HCT116 (cell line): ENCODE results near the gene ALKBH4. TPM values are rescaled to one million over a fixed set of nuclear protein-coding genes. Genes with fewer than 3 reads are reported as not detected.

ENCODE experiments used
- ATAC-seq: fragments of 200-7000 bp; cut with Tn5 transposase; 2 replicates; pipeline ENCODE4 v1.9.1; 2020; ENCODE audit warnings: mild to moderate bottlenecking, moderate library complexity
- BruUV-seq: library from RNA; stranded (reverse); fragments of 400-500 nt; replicated peaks from 2 replicates; lab custom pipeline; 2021; lab: Mats Ljungman, UMichigan
- CTCF ChIA-PET: fragments of 300-600 bp; sonication (Branson Sonifier 250); formaldehyde crosslinking; loops from one replicate; lab custom pipeline; 2021; ENCODE audit warnings: antibody characterized with exemption; lab: Charles Lee
- POLR2A ChIA-PET: fragments of 300-600, 350-600 bp; sonication (Branson Sonifier 250); formaldehyde crosslinking; loops from one replicate; lab custom pipeline; 2021; ENCODE audit warnings: antibody characterized with exemption; lab: Charles Lee
- RAD21 ChIA-PET, 2 experiments: fragments of 300-600 bp; sonication (Branson Sonifier 250); formaldehyde crosslinking; loops; one replicate each; lab custom pipeline; 2023; ENCODE audit warnings: low total read pairs in 2 of 2; ENCODE audit not compliant: uncharacterized antibody in 2 of 2, unreplicated experiment in 2 of 2, low non-redundant PET in 1 of 2; lab: Charles Lee
- DNase-seq: peaks from one replicate; pipeline ENCODE4 v3.0.0-alpha.2; 2010; ENCODE audit warnings: low read depth, low spot score
- H2AFZ ChIP-seq: fragments of 200-600 bp; shearing (Covaris generic), sonication (generic); 2 replicates; pipeline ENCODE4 v1.6.1; 2017; ENCODE audit warnings: low read depth, mixed run types, mixed read lengths, antibody characterized with exemption, low read length; ENCODE audit not compliant: poor library complexity, severe bottlenecking
- H3K27ac ChIP-seq: 2 replicates; pipeline ENCODE4 v1.5.1; 2012; ENCODE audit warnings: low read depth, low read length
- H3K27me3 ChIP-seq: fragments of 200-600 bp; sonication (generic); 2 replicates; pipeline ENCODE4 v1.6.1; 2016; ENCODE audit warnings: mixed run types, low read length, mixed read lengths; ENCODE audit not compliant: insufficient read depth
- H3K36me3 ChIP-seq, 2 experiments: fragments of 200-500 bp in 1 of 2; fragments of 200-600 bp in 1 of 2; sonication (Bioruptor generic) in 1 of 2; sonication (generic) in 1 of 2; 2 replicates each; pipeline versions ENCODE4 v1.5.1 to v1.6.1; 2014 to 2016; ENCODE audit warnings: low read length in 2 of 2, inconsistent platforms in 1 of 2, mixed read lengths in 1 of 2, mixed run types in 1 of 2; ENCODE audit not compliant: insufficient read depth in 2 of 2, control insufficient read depth in 1 of 2
- H3K4me1 ChIP-seq, 2 experiments: fragments of 200-600 bp in 1 of 2; sonication (generic) in 1 of 2; 2 replicates each; pipeline versions ENCODE4 v1.5.1 to v1.6.1; 2012 to 2017; ENCODE audit warnings: low read length in 2 of 2, inconsistent platforms in 1 of 2, mild to moderate bottlenecking in 1 of 2, mixed read lengths in 1 of 2, mixed run types in 1 of 2, moderate library complexity in 1 of 2; ENCODE audit not compliant: insufficient read depth in 2 of 2, control insufficient read depth in 1 of 2
- H3K4me2 ChIP-seq: fragments of 200-600 bp; sonication (generic); 2 replicates; pipeline ENCODE4 v1.6.1; 2017; ENCODE audit warnings: mixed run types, low read length, mixed read lengths
- H3K4me3 ChIP-seq, 2 experiments: fragments of 200-600 bp in 1 of 2; sonication (generic) in 1 of 2; replicated peaks in 1 of 2; 2 replicates each; pipeline ENCODE4 v1.5.1; 2011 to 2016; ENCODE audit warnings: low read length in 2 of 2, control low read depth in 1 of 2, low read depth in 1 of 2, mild to moderate bottlenecking in 1 of 2, mixed read lengths in 1 of 2, mixed run types in 1 of 2
- H3K79me2 ChIP-seq: fragments of 200-600 bp; sonication (generic); 2 replicates; pipeline ENCODE4 v1.6.1; 2017; ENCODE audit warnings: mild to moderate bottlenecking, mixed run types, low read length, moderate library complexity, mixed read lengths; ENCODE audit not compliant: insufficient read depth
- H3K9ac ChIP-seq: fragments of 200-600 bp; sonication (generic); 2 replicates; pipeline ENCODE4 v1.6.1; 2016; ENCODE audit warnings: low read length, mixed read lengths
- H3K9me2 ChIP-seq: fragments of 200-600 bp; sonication (generic), shearing (Covaris generic); 2 replicates; pipeline ENCODE4 v1.6.1; 2017; ENCODE audit warnings: mixed run types, mild to moderate bottlenecking, moderate library complexity; ENCODE audit not compliant: insufficient read depth
- H3K9me3 ChIP-seq, 2 experiments: fragments of 200-500 bp in 1 of 2; fragments of 200-600 bp in 1 of 2; sonication (Bioruptor generic) in 1 of 2; sonication (generic) in 1 of 2; 2 replicates each; pipeline ENCODE4 v1.6.1; 2014 to 2017; ENCODE audit warnings: low read length in 2 of 2, mixed read lengths in 2 of 2, inconsistent platforms in 1 of 2, low read depth in 1 of 2, mild to moderate bottlenecking in 1 of 2, mixed run types in 1 of 2, moderate library complexity in 1 of 2; ENCODE audit not compliant: control insufficient read depth in 1 of 2, insufficient read depth in 1 of 2
- H4K20me1 ChIP-seq: fragments of 200-600 bp; sonication (generic), shearing (Covaris generic); 2 replicates; pipeline ENCODE4 v1.6.1; 2017; ENCODE audit warnings: mixed run types, mild to moderate bottlenecking, moderate library complexity; ENCODE audit not compliant: insufficient read depth
- ELF1 ChIP-seq: IDR thresholded peaks from 2 replicates; pipeline ENCODE4 v1.6.1; 2012; ENCODE audit warnings: low read depth, borderline replicate concordance
- EZH2phosphoT487 ChIP-seq: fragments of 200-600 bp; IDR thresholded peaks from 2 replicates; pipeline ENCODE4 v1.6.1; 2018; ENCODE audit warnings: antibody characterized with exemption, borderline replicate concordance
- FOSL1 ChIP-seq: IDR thresholded peaks from 2 replicates; pipeline ENCODE4 v1.6.1; 2012; ENCODE audit warnings: low read depth
- JUND ChIP-seq: IDR thresholded peaks from 2 replicates; pipeline ENCODE4 v1.6.1; 2012
- POLR2A ChIP-seq: IDR thresholded peaks from 2 replicates; pipeline ENCODE4 v1.7.0; 2011; ENCODE audit warnings: borderline replicate concordance; ENCODE audit not compliant: insufficient read depth, insufficient read length; ENCODE audit errors: extremely low read depth
- SP1 ChIP-seq: IDR thresholded peaks from 2 replicates; pipeline ENCODE4 v1.6.1; 2012; ENCODE audit warnings: low read depth
- SRF ChIP-seq: IDR thresholded peaks from 2 replicates; pipeline ENCODE4 v1.6.1; 2012; ENCODE audit warnings: low read depth
- TCF7L2 ChIP-seq: IDR thresholded peaks from 2 replicates; pipeline ENCODE4 v1.7.0; 2011; ENCODE audit warnings: borderline replicate concordance, inconsistent platforms; ENCODE audit not compliant: insufficient read depth, insufficient read length; ENCODE audit errors: extremely low read depth
- intact Hi-C: fragments of 100-400 bp; cut with micrococcal nuclease; formaldehyde crosslinking; loops from 2 replicates; pipeline ENCODE4 v1.10.0; 2022
- total RNA-seq: library from RNA; stranded (reverse); gene quantifications from one replicate; pipeline ENCODE4 v1.2.1, GENCODE V29; 2021; ENCODE audit not compliant: unreplicated experiment
- TF ChIP-seq, protein P1 (sequence below): IDR thresholded peaks from 2 replicates; pipeline ENCODE4 v1.6.1; 2012; ENCODE audit warnings: low read depth
- TF ChIP-seq, protein P2 (sequence below): IDR thresholded peaks from 2 replicates; pipeline ENCODE4 v1.6.1; 2012
- TF ChIP-seq, protein P3 (sequence below), 3 experiments: fragments of 200-600 bp in 1 of 3; sonication (generic) in 1 of 3; IDR thresholded peaks in 2 of 3; conservative IDR thresholded peaks in 1 of 3; 2 replicates each; pipeline ENCODE4 v1.5.1; 2012 to 2017; ENCODE audit warnings: low read depth in 2 of 3, low read length in 2 of 3, antibody characterized with exemption in 1 of 3, borderline replicate concordance in 1 of 3, control low read depth in 1 of 3, mild to moderate bottlenecking in 1 of 3, mixed read lengths in 1 of 3, mixed run types in 1 of 3, moderate library complexity in 1 of 3; ENCODE audit not compliant: insufficient read depth in 1 of 3

The ALKBH4 gene
- total RNA-seq, 1 experiment from 2014 or later = 14.9 TPM

DNA sequence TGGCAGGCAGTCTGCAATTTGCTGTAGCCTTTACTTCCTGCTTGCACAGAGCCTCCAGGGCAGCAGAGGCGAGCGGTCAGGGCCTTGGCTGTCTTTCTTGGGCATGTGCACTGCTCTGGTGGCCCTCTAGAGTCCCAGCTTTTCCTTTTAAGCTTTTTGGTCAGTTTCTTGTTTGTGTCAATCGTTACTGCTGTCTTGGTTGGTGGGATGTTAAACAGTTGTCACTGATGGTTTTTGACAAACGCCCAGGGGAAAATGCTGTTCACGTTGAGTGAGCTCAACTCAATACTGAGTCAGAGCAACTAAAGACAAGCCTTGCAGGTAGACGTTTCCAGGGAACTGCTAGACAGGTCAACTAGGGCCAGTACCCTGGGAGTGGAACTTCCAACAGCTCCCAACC is 54.5 kb downstream of the ALKBH4 start:
- intact Hi-C loops = no loop called here
- ATAC-seq = no peak

DNA sequence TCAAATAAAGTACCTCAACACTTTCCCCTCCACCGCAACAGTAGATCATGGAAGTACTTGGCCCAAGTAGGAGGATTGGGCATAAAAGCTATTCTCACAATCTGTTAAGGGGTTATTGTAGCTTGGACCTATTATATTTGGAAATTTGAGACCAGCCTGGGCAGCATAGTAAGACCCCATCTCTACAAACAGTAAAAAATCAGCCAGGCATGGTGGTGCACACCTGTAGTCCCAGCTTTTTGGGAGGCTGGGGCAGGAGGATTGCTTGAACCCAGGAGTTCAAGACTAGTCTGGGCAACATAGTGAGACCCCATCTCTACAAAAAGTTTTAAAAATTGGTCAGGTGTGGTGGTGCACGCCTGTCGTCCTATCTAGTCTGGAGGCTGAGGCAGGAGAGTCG is 55.3 kb downstream of the ALKBH4 start:
- ChIA-PET POLR2A (no interaction called here), RAD21 (no interaction called here), CTCF (no interaction called here)
- intact Hi-C loops = loop anchor here (2.0 kb wide), 1 partner anchor 55 kb away; the partner anchor contains the start of genes ALKBH4 and LRWD1
- no peak overlapping the region for H2AFZ ChIP-seq
- no peak for DNase-seq
- no peak overlapping the region for H3K4me3 ChIP-seq
- no TSS peak for BruUV-seq
- H3K79me2 ChIP-seq = peaks cover 25% of the 10 kb centered on the region; the same call in 1 of the 2 replicates
- peaks cover 50 to 52% of the 10 kb centered on the region in 2 experiments for H3K36me3 ChIP-seq
- H3K9me3 ChIP-seq = no peaks in the 10 kb centered on the region
- no peaks in the 10 kb centered on the region for H4K20me1 ChIP-seq
- no peaks in the 10 kb centered on the region for H3K27me3 ChIP-seq
- H3K4me1 ChIP-seq = no peaks in the 10 kb centered on the region
- no peak for ATAC-seq
- no peak overlapping the region for H3K27ac ChIP-seq
- no peaks in the 10 kb centered on the region for H3K9me2 ChIP-seq
- no peak overlapping the region for H3K9ac ChIP-seq
- H3K4me2 ChIP-seq = no peak overlapping the region
- TF ChIP-seq POLR2A (no peak), FOSL1 (no peak), EZH2phosphoT487 (no peak), ELF1 (no peak), TCF7L2 (no peak)
- TF ChIP-seq, protein P1, sequence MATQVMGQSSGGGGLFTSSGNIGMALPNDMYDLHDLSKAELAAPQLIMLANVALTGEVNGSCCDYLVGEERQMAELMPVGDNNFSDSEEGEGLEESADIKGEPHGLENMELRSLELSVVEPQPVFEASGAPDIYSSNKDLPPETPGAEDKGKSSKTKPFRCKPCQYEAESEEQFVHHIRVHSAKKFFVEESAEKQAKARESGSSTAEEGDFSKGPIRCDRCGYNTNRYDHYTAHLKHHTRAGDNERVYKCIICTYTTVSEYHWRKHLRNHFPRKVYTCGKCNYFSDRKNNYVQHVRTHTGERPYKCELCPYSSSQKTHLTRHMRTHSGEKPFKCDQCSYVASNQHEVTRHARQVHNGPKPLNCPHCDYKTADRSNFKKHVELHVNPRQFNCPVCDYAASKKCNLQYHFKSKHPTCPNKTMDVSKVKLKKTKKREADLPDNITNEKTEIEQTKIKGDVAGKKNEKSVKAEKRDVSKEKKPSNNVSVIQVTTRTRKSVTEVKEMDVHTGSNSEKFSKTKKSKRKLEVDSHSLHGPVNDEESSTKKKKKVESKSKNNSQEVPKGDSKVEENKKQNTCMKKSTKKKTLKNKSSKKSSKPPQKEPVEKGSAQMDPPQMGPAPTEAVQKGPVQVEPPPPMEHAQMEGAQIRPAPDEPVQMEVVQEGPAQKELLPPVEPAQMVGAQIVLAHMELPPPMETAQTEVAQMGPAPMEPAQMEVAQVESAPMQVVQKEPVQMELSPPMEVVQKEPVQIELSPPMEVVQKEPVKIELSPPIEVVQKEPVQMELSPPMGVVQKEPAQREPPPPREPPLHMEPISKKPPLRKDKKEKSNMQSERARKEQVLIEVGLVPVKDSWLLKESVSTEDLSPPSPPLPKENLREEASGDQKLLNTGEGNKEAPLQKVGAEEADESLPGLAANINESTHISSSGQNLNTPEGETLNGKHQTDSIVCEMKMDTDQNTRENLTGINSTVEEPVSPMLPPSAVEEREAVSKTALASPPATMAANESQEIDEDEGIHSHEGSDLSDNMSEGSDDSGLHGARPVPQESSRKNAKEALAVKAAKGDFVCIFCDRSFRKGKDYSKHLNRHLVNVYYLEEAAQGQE = no peak

More for the DNA sequence above, 54.5 kb downstream of the ALKBH4 start:
- BruUV-seq = no TSS peak
- RAD21 ChIA-PET = no interaction called here
- Histone ChIP-seq H3K36me3 (peaks cover 48 to 56% of the 10 kb centered on the region in 2 experiments), H2AFZ (no peak overlapping the region), H3K9ac (no peak overlapping the region), H3K9me2 (no peaks in the 10 kb centered on the region), H3K4me3 (no peak overlapping the region), H3K79me2 (peaks cover 25% of the 10 kb centered on the region; the same call in 1 of the 2 replicates), H3K4me2 (no peak overlapping the region), H3K9me3 (no peaks in the 10 kb centered on the region), H4K20me1 (no peaks in the 10 kb centered on the region), H3K27me3 (no peaks in the 10 kb centered on the region), H3K27ac (no peak overlapping the region), H3K4me1 (no peaks in the 10 kb centered on the region)
- TF ChIP-seq TCF7L2 (no peak), EZH2phosphoT487 (no peak), JUND (no peak), SP1 (no peak), SRF (no peak)
- TF ChIP-seq, protein P2, sequence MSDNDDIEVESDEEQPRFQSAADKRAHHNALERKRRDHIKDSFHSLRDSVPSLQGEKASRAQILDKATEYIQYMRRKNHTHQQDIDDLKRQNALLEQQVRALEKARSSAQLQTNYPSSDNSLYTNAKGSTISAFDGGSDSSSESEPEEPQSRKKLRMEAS = no peak
- TF ChIP-seq, protein P3, sequence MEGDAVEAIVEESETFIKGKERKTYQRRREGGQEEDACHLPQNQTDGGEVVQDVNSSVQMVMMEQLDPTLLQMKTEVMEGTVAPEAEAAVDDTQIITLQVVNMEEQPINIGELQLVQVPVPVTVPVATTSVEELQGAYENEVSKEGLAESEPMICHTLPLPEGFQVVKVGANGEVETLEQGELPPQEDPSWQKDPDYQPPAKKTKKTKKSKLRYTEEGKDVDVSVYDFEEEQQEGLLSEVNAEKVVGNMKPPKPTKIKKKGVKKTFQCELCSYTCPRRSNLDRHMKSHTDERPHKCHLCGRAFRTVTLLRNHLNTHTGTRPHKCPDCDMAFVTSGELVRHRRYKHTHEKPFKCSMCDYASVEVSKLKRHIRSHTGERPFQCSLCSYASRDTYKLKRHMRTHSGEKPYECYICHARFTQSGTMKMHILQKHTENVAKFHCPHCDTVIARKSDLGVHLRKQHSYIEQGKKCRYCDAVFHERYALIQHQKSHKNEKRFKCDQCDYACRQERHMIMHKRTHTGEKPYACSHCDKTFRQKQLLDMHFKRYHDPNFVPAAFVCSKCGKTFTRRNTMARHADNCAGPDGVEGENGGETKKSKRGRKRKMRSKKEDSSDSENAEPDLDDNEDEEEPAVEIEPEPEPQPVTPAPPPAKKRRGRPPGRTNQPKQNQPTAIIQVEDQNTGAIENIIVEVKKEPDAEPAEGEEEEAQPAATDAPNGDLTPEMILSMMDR (IDR thresholded peaks at IDR 0.05 in 2 of 3, conservative IDR thresholded peaks at IDR 0.05 in 1 of 3; ENCODE audit: borderline replicate concordance in 1 of 3, insufficient read depth in 1 of 3, low read depth in 2 of 3, low read length in 2 of 3) = no peak
- POLR2A ChIA-PET = no interaction called here
- no peak for DNase-seq
- CTCF ChIA-PET = no interaction called here
